Keratinocyte (primary cell): ENCODE measurements around the gene OR2T27. TPM values are rescaled to one million over a fixed set of nuclear protein-coding genes. Genes with fewer than 3 reads are reported as not detected.
"Not testable (repeated sequence)": the region's sequence is repeated elsewhere in the genome, so short reads cannot be mapped to it uniquely, and the experiment has no call there.

Experiments used
- DNase-seq: peaks from one replicate; pipeline ENCODE4 v3.0.0-alpha.2; 2011; ENCODE audit warnings: low read depth, missing footprints, low spot score
- FAIRE-seq: peaks from 2 replicates; lab custom pipeline; 2011; peaks lifted over from hg19 to GRCh38; lab: Jason Lieb, UNC
- H2AFZ ChIP-seq: 2 replicates; pipeline ENCODE4 v1.6.0; 2012; ENCODE audit warnings: low read length, control low read depth, inconsistent platforms; ENCODE audit not compliant: control insufficient read depth
- H3K27ac ChIP-seq: 2 replicates; pipeline ENCODE4 v1.5.1; 2011; ENCODE audit warnings: low read length; ENCODE audit not compliant: control insufficient read depth, insufficient read depth
- H3K27me3 ChIP-seq: 3 replicates; pipeline ENCODE4 v1.6.0; 2011; ENCODE audit warnings: low read length; ENCODE audit not compliant: control insufficient read depth, insufficient read depth; ENCODE audit errors: extremely low read depth
- H3K36me3 ChIP-seq, 2 experiments: 2 replicates in 1 of 2; 3 replicates in 1 of 2; pipeline ENCODE4 v1.5.1; 2011; ENCODE audit warnings: low read length in 2 of 2, mild to moderate bottlenecking in 1 of 2; ENCODE audit not compliant: control insufficient read depth in 2 of 2, insufficient read depth in 2 of 2; ENCODE audit errors: extremely low read depth in 1 of 2
- H3K4me1 ChIP-seq: 3 replicates; pipeline ENCODE4 v1.5.1; 2011; ENCODE audit warnings: low read length; ENCODE audit not compliant: control insufficient read depth, insufficient read depth; ENCODE audit errors: extremely low read depth
- H3K4me2 ChIP-seq: 3 replicates; pipeline ENCODE4 v1.6.0; 2011; ENCODE audit warnings: low read depth, low read length; ENCODE audit not compliant: control insufficient read depth, insufficient read depth; ENCODE audit errors: extremely low read depth
- H3K4me3 ChIP-seq, 3 experiments: fragments of 200-600 bp in 1 of 3; sonication (generic) in 1 of 3; 2 replicates in 2 of 3; 3 replicates in 1 of 3; pipeline ENCODE4 v1.5.1; 2011 to 2016; ENCODE audit warnings: low read length in 3 of 3, mild to moderate bottlenecking in 3 of 3, control low read depth in 2 of 3, inconsistent platforms in 1 of 3, low read depth in 1 of 3, mixed read lengths in 1 of 3, mixed run types in 1 of 3, moderate library complexity in 1 of 3; ENCODE audit not compliant: control insufficient read depth in 2 of 3, insufficient read depth in 2 of 3; ENCODE audit errors: extremely low read depth in 1 of 3
- H3K79me2 ChIP-seq: 2 replicates; pipeline ENCODE4 v1.6.0; 2012; ENCODE audit warnings: low read length; ENCODE audit not compliant: control insufficient read depth, insufficient read depth
- H3K9ac ChIP-seq: 3 replicates; pipeline ENCODE4 v1.6.0; 2011; ENCODE audit warnings: low read length; ENCODE audit not compliant: control insufficient read depth, insufficient read depth; ENCODE audit errors: extremely low read depth
- H3K9me1 ChIP-seq: 3 replicates; pipeline ENCODE4 v1.6.0; 2011; ENCODE audit warnings: low read length; ENCODE audit not compliant: control insufficient read depth, insufficient read depth; ENCODE audit errors: extremely low read depth
- H3K9me3 ChIP-seq: 2 replicates; pipeline ENCODE4 v1.5.1; 2012; ENCODE audit warnings: low read depth, low read length; ENCODE audit not compliant: control insufficient read depth
- H4K20me1 ChIP-seq: 3 replicates; pipeline ENCODE4 v1.6.0; 2011; ENCODE audit warnings: low read length; ENCODE audit not compliant: control insufficient read depth, insufficient read depth; ENCODE audit errors: extremely low read depth
- dilution Hi-C: fragments of 300-500 bp; cut with MboI; formaldehyde crosslinking; loops from one replicate; pipeline ENCODE4 v1.7.0; 2020; ENCODE audit warnings: low sequenced_read_pairs; ENCODE audit not compliant: extremely low pct_ligation_motif_present
- polyA plus RNA-seq, 5 experiments: library from polyadenylated mRNA; depleted of rRNA in 3 of 5; stranded (reverse) in 3 of 5; stranded (forward) in 1 of 5; unstranded in 1 of 5; fragments of >200 nt; gene quantifications; 1 replicate in 1 of 5; 2 replicates in 3 of 5; 3 replicates in 1 of 5; pipeline versions ENCODE4 v1.2.1 to v1.2.3, GENCODE V29; 2011 to 2012; ENCODE audit warnings: missing spikeins in 2 of 5, low read depth in 1 of 5, low replicate concordance in 1 of 5

OR2T27 gene
- polyA plus RNA-seq, 1 donor (not counting 4 experiments of a cell fraction or from before 2014, with no cell fraction given), result not detected

GRCh38 chr1:248645178-248645577, 10.2 kb downstream of the OR2T27 start, which contains the start of gene OR2T35:
OR2T35 (minus strand) TSS chr1:248645278; CDS start chr1:248639258, 6,020 bp downstream.
- DNase-seq, H2AFZ ChIP-seq, H3K9me1 ChIP-seq, H3K79me2 ChIP-seq, H3K9me3 ChIP-seq, H3K36me3 ChIP-seq, H3K4me3 ChIP-seq, FAIRE-seq, H3K9ac ChIP-seq, H3K4me1 ChIP-seq, H3K4me2 ChIP-seq, dilution Hi-C loops, H4K20me1 ChIP-seq, H3K27ac ChIP-seq, H3K27me3 ChIP-seq: not testable (repeated sequence)

DNA sequence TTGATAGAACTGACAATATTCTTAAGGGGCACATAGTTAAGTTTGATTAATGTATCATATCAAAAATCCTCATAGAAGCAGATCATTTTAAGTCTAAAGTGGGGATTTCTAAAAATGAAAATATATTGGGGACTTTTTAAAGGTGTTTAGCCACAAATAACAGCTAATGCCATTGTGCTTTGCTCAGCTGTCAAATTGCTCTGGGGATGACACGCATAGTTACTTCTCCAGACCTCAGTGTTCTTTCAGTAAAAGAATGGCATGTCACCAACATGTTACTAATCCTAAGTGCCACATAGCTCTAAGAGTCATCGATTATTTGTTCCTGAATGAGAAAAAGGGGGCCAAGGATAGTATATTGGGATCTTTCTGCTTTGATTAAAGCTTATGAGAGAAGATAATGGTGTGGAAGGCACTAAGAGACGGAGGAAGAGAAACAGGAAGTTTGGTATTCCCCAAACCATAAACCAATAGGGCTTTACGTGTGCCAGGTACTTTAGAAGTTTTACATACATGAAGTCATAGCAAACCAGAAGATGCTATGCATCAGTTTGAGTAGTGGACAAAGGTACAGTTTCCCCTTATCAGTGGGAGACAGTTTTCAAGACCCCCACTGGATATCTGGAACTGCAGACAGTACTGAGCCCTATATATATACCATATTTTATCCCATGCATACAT, 12.2 kb downstream of the OR2T27 start:
- H3K36me3 ChIP-seq, H3K27ac ChIP-seq, H3K9me3 ChIP-seq, H3K9me1 ChIP-seq, H2AFZ ChIP-seq, H3K4me2 ChIP-seq, H3K27me3 ChIP-seq, H3K4me3 ChIP-seq, H4K20me1 ChIP-seq, FAIRE-seq, DNase-seq, H3K9ac ChIP-seq, H3K4me1 ChIP-seq, dilution Hi-C loops, H3K79me2 ChIP-seq: not testable (repeated sequence)

GRCh38 chr1:248641583-248641982, 13.7 kb downstream of the OR2T27 start:
- DNase-seq, dilution Hi-C loops, H3K4me3 ChIP-seq, H3K4me1 ChIP-seq, H3K9me1 ChIP-seq, H3K9ac ChIP-seq, H4K20me1 ChIP-seq, H3K79me2 ChIP-seq, H3K27ac ChIP-seq, H3K9me3 ChIP-seq, FAIRE-seq, H3K36me3 ChIP-seq, H2AFZ ChIP-seq, H3K27me3 ChIP-seq, H3K4me2 ChIP-seq: not testable (repeated sequence)

DNA sequence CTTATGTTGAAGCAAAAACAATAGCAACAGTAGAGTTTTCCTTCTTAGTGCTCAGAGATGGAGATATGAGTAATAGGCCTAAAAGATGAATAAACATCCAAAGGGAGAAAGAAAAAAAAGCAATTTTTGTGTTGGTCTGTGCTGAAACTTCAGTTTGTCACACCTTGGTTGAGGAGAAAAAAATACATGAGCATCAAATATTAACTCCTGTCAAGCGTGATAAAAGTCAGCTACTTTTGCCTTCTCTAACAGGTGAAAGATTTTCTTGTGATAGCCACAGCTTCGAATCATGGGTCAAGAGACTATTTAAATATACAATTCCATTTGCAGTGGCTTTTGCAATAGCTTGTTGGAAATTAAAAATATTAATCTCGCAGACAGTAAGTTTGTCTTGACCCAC, 14.4 kb downstream of the OR2T27 start:
- H3K4me1 ChIP-seq, H4K20me1 ChIP-seq, H3K9me3 ChIP-seq, H3K27ac ChIP-seq, H3K36me3 ChIP-seq, H3K4me2 ChIP-seq, H3K27me3 ChIP-seq, dilution Hi-C loops, H2AFZ ChIP-seq, H3K9me1 ChIP-seq, DNase-seq, H3K79me2 ChIP-seq, H3K4me3 ChIP-seq, FAIRE-seq, H3K9ac ChIP-seq: not testable (repeated sequence)

DNA sequence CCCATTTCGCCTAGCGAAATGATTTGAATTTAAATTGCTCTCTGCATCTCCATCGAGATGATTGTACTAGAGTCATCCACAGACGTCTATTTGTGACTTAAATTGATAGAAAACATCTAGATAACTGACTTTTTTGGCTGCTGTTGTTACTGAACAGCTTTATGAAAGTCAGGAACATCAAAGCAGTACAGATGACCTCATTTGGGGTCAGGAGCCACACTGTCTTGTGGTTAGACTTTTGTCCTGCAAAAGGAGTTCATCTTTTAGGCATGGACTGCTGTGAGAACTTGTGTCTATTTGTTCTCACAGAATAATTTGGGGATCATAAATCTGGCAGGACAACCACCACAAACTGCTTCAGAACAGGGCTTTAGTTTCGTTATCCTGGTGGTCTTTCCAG, 15.7 kb downstream of the OR2T27 start:
- H3K9ac ChIP-seq, result not testable (repeated sequence)

More for the DNA sequence above, 15.7 kb downstream of the OR2T27 start:
- H4K20me1 ChIP-seq, dilution Hi-C loops, H3K9me3 ChIP-seq, H3K9me1 ChIP-seq, H3K4me1 ChIP-seq, H3K27me3 ChIP-seq, FAIRE-seq, H3K79me2 ChIP-seq, H3K27ac ChIP-seq, H3K36me3 ChIP-seq, H3K4me3 ChIP-seq, H3K4me2 ChIP-seq, H2AFZ ChIP-seq, DNase-seq: not testable (repeated sequence)
